OCI-LY3 (cell line): ENCODE data around the gene VAT1.
A peak's percentile ranks its signal among the peaks of the same experiment; 100 is the strongest.
"Not testable (repeated sequence)": the region's sequence is repeated elsewhere in the genome, so short reads cannot be mapped to it uniquely, and the experiment has no call there.

ENCODE experiments used
- H2AFZ ChIP-seq: fragments of 200-600, 300-600 bp; shearing (Covaris generic); 2 replicates; pipeline ENCODE4 v1.6.0; 2014; ENCODE audit warnings: antibody characterized with exemption, low read depth, low read length
- H3K27ac ChIP-seq: fragments of 200-600, 300-600 bp; sonication (generic); 2 replicates; pipeline ENCODE4 v1.5.1; 2014; ENCODE audit warnings: mild to moderate bottlenecking, low read length, moderate library complexity, mixed read lengths
- H3K27me3 ChIP-seq: fragments of 200-600, 300-600 bp; sonication (generic); 2 replicates; pipeline ENCODE4 v1.6.1; 2014; ENCODE audit warnings: low read depth, low read length, mixed read lengths
- H3K36me3 ChIP-seq: fragments of 200-600, 300-600 bp; sonication (generic); replicated peaks from 2 replicates; pipeline ENCODE3; 2014; ENCODE audit warnings: low read depth, low read length, mixed read lengths
- H3K4me1 ChIP-seq: fragments of 300-600, 200-600 bp; sonication (generic); 2 replicates; pipeline ENCODE4 v1.6.1; 2014; ENCODE audit warnings: low read length, mixed read lengths
- H3K4me2 ChIP-seq: fragments of 200-600, 300-600 bp; sonication (generic); 2 replicates; pipeline ENCODE4 v1.6.1; 2014; ENCODE audit warnings: low read length, mixed read lengths
- H3K4me3 ChIP-seq: fragments of 300-600, 200-600 bp; sonication (generic); 2 replicates; pipeline ENCODE4 v1.5.1; 2014; ENCODE audit warnings: antibody characterized with exemption, mild to moderate bottlenecking, low read length, moderate library complexity
- H3K79me2 ChIP-seq: fragments of 300-600, 200-600 bp; shearing (Covaris generic); 2 replicates; pipeline ENCODE4 v1.6.1; 2014; ENCODE audit warnings: mild to moderate bottlenecking, low read length, mixed read lengths
- H3K9ac ChIP-seq: fragments of 300-600, 200-600 bp; shearing (Covaris generic); 2 replicates; pipeline ENCODE4 v1.6.0; 2014; ENCODE audit warnings: mild to moderate bottlenecking, low read length, moderate library complexity
- H3K9me3 ChIP-seq: fragments of 200-600, 300-600 bp; shearing (Covaris generic); 2 replicates; pipeline ENCODE4 v1.6.1; 2014; ENCODE audit warnings: low read length, mixed read lengths; ENCODE audit not compliant: insufficient read depth
- H4K20me1 ChIP-seq: fragments of 200-600, 300-600 bp; sonication (generic); 2 replicates; pipeline ENCODE4 v1.6.1; 2016; ENCODE audit warnings: low read length, mixed read lengths; ENCODE audit not compliant: insufficient read depth
- CTCF ChIP-seq: fragments of 200-600, 300-600 bp; sonication (generic); IDR thresholded peaks from 2 replicates; pipeline ENCODE4 v1.5.1; 2014; ENCODE audit warnings: antibody characterized with exemption, low read length, low read depth
- EZH2phosphoT487 ChIP-seq: fragments of 200-600 bp; shearing (Covaris generic); IDR thresholded peaks from 2 replicates; pipeline ENCODE4 v1.6.1; 2018; ENCODE audit warnings: antibody characterized with exemption, mixed run types, low read depth

The VAT1 gene

GRCh38 chr17:42997390-42997983 is 24.7 kb downstream of the VAT1 start:
- no peak for TF ChIP-seq CTCF
- TF ChIP-seq EZH2phosphoT487 = no peak
- peak overlapping the region; percentile 73 for H3K4me3 ChIP-seq
- no peaks in the 10 kb centered on the region for H3K27me3 ChIP-seq
- H3K9ac ChIP-seq = peak overlapping the region; percentile 56
- no peaks in the 10 kb centered on the region for H3K9me3 ChIP-seq
- H3K27ac ChIP-seq = peak overlapping the region; percentile 57
- peaks cover 46% of the 10 kb centered on the region for H3K36me3 ChIP-seq
- peak overlapping the region; percentile 76 for H3K4me2 ChIP-seq
- H4K20me1 ChIP-seq = peaks cover 13% of the 10 kb centered on the region
- no peak overlapping the region for H2AFZ ChIP-seq
- H3K79me2 ChIP-seq = peaks cover 26% of the 10 kb centered on the region
- peaks cover 20% of the 10 kb centered on the region for H3K4me1 ChIP-seq

- H4K20me1 ChIP-seq = not testable (repeated sequence)
- H3K36me3 ChIP-seq = peaks cover 53% of the 10 kb centered on the region
Observed at GRCh38 chr17:42993913-42994312, 28.3 kb downstream of the VAT1 start.

GRCh38 chr17:42992872-42993271 is 29.3 kb downstream of the VAT1 start:
- peaks cover 8% of the 10 kb centered on the region for H3K4me1 ChIP-seq
- TF ChIP-seq CTCF (no peak), EZH2phosphoT487 (no peak)
- H3K27ac ChIP-seq = no peak overlapping the region
- no peaks in the 10 kb centered on the region; the same call in 1 of the 2 replicates for H3K79me2 ChIP-seq
- no peaks in the 10 kb centered on the region for H3K9me3 ChIP-seq
- H2AFZ ChIP-seq = no peak overlapping the region
- no peak overlapping the region for H3K4me3 ChIP-seq
- H3K9ac ChIP-seq = no peak overlapping the region
- H3K4me2 ChIP-seq = no peak overlapping the region
- H3K27me3 ChIP-seq = no peaks in the 10 kb centered on the region
- H3K36me3 ChIP-seq = peaks cover 52% of the 10 kb centered on the region
- no peaks in the 10 kb centered on the region for H4K20me1 ChIP-seq

More at GRCh38 chr17:42993913-42994312, 28.3 kb downstream of the VAT1 start:
- not testable (repeated sequence) for H3K4me1 ChIP-seq, H3K9ac ChIP-seq, H3K79me2 ChIP-seq, H3K4me2 ChIP-seq, H2AFZ ChIP-seq, H3K4me3 ChIP-seq, H3K27me3 ChIP-seq, H3K27ac ChIP-seq, H3K9me3 ChIP-seq

GRCh38 chr17:42991471-42991870 is 30.7 kb downstream of the VAT1 start:
- H3K4me1 ChIP-seq = 0 out of 2 replicates have a peak, but pooled peaks cover 3% of the 10 kb centered on the region
- H3K4me3 ChIP-seq = no peak overlapping the region
- no peak overlapping the region for H2AFZ ChIP-seq
- peaks cover 60% of the 10 kb centered on the region for H3K36me3 ChIP-seq
- no peak overlapping the region for H3K9ac ChIP-seq
- H3K79me2 ChIP-seq = peaks cover 10% of the 10 kb centered on the region
- H3K27me3 ChIP-seq = no peaks in the 10 kb centered on the region
- H3K9me3 ChIP-seq = no peaks in the 10 kb centered on the region
- no peak overlapping the region for H3K4me2 ChIP-seq
- no peaks in the 10 kb centered on the region for H4K20me1 ChIP-seq
- TF ChIP-seq CTCF (no peak), EZH2phosphoT487 (no peak)
- no peak overlapping the region for H3K27ac ChIP-seq
